ENCODE results near the gene KCNE4. TPM values are rescaled to one million over a fixed set of nuclear protein-coding genes. Genes with fewer than 3 reads are reported as not detected.

The KCNE4 gene
- total RNA-seq, 1 donor from 2014 or later, result 3.0 TPM

GRCh38 chr2:223037445-223037800, 14.6 kb upstream of the KCNE4 start:
- ATAC-seq (no peak), DNase-seq (no peak)
- intact Hi-C loops (cut with micrococcal nuclease), result no loop called here

- intact Hi-C loops (cut with micrococcal nuclease), result no loop called here
- DNase-seq (no peak), ATAC-seq (no peak)
Measured at GRCh38 chr2:223039618-223040017, 12.4 kb upstream of the KCNE4 start.

DNA sequence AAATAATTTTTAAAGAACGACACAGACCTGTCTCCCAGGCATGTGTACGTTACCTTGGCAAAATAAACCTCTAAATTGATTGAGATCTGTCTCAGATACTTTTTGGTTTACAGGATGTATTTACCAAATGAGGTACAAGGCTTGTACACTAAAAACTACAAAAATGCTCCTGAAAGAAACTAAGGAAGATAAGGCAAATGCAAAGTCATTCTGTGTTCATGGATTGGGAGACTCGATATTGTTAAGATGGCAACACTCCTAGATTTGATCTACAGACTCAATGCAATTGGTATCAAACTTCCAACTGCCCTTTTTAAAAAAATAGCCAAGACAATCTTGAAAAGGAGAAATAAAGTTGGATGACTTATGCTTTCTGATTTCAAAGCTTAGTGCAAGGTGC, 11.5 kb upstream of the KCNE4 start:
- DNase-seq (no peak), ATAC-seq (no peak)
- intact Hi-C loops (cut with micrococcal nuclease), result no loop called here

DNA sequence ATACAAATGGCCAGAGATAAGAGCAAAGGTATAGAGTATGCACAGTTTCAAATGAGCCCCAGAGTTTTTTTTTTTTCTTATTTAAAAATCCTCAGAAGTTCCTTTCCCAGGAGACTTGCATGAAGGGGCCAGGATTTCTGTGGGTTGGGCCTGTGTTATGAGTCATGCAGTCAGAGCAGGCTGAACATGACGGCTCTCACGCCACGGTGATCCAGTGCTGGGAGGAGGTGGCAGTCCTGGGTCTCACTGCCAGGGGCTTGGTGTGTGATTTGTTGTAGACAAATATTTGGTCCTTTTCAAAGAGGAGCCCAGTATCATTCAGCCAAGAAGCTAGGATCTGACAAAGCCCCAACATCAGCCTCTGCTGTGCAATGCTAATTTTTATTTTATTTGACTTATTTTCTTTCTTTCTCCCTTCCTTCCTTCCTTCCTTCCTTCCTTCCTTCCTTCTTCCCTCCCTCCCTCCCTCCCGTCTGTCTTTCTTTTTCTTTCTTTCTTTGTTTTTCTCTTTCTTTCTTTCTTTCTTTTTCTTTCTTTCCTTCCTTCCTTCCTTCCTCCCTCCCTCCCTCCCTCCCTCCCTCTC, 10.4 kb upstream of the KCNE4 start:
- intact Hi-C loops (cut with micrococcal nuclease), result no loop called here
- ATAC-seq (peak; percentile 97), DNase-seq (peak; percentile 76)

- DNase-seq, result no peak
- intact Hi-C loops (cut with micrococcal nuclease), result no loop called here
- no peak for ATAC-seq
Measured at GRCh38 chr2:223042284-223042683, 9.7 kb upstream of the KCNE4 start.

DNA sequence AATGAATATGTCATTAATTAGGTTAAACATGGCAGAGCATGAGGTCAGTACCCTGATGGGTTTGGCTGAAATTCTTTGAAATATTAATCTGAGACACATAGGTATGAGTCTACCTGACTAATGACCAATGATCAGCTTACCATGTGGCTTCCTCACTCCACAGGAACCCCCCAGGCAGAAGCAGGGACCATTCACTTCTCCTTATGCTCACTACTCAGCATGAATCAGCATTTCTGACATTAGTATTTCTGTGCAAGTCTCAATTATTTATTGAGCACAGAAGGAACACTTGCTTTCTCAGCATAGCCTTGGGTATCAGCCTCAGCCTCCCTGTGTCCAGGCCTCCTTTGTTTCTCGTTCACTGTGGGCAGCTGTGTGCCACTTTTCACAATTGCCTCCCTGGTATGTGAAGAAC, 9.3 kb upstream of the KCNE4 start:
- DNase-seq (no peak), ATAC-seq (no peak)
- intact Hi-C loops (cut with micrococcal nuclease), result no loop called here

- peak; percentile 12 for ATAC-seq
- intact Hi-C loops (cut with micrococcal nuclease), result no loop called here
- DNase-seq, result no peak
Measured at GRCh38 chr2:223043164-223043941, 8.6 kb upstream of the KCNE4 start.

DNA sequence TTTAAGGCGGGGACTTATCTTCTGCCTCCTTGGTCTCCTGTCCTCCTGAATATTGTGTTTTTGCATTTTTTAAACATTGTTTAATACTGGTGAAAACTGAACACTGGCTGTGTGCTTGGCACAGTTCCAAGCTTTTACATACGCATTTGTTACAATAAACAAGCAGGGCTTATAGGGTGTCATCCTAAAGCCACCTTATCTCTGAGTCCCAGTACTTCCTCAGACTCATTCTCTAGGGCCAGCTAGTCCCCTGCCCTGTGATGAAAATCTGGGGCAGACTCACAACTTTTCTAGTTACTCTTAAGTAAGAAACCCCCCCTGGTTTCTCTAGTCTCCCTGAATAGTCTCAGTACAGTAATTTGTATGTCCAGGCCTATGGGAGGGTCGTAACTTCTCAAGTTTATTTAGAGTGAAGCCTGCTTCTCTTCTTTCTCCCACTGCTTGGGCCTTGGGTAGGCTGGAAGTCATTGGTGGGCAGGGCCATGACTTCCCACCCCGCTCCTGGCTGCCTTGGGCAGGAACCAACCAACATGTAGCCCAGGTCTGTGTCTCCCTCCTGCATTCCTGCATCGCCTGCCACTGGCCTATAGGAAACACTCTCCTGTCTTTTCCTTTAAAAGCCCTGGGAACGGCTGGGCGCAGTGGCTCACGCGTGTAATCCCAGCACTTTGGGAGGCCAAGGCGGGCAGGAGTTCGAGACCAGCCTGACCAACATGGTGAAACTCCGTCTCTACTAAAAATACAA, 7.7 kb upstream of the KCNE4 start:
- DNase-seq (no peak), ATAC-seq (no peak)
- intact Hi-C loops (cut with micrococcal nuclease), result no loop called here

- intact Hi-C loops (cut with micrococcal nuclease), result no loop called here
- no peak for DNase-seq
- no peak for ATAC-seq
Measured at GRCh38 chr2:223044916-223045700, 6.9 kb upstream of the KCNE4 start.

DNA sequence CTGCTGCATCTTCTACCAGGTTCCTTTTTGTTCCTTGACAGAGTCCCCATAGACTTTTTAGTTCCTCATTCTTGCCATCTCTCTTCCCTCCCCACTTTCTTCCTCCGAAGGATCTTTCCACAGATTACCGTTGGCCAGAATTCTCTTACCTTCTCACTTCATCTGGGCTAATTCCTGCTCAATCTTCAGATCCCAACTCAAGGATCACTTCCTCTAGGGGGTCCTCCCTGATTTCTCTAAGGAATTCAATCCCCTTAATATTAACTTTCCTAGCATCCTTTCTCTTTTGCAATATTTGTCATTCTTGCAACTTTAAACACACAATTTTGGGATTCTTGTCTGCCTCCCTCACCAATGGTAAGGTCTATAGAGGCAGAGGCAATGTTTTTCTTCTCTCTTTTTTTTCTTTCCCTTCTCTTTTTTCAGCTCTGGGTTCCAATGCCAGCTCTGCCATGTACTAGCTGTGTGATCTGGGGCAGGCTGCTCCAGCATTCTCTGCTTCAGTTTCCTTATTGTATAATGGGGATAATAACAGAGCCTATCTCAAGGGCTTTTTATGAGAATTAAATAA, 5.4 kb upstream of the KCNE4 start:
- intact Hi-C loops (cut with micrococcal nuclease), result no loop called here
- DNase-seq (no peak), ATAC-seq (no peak)

DNA sequence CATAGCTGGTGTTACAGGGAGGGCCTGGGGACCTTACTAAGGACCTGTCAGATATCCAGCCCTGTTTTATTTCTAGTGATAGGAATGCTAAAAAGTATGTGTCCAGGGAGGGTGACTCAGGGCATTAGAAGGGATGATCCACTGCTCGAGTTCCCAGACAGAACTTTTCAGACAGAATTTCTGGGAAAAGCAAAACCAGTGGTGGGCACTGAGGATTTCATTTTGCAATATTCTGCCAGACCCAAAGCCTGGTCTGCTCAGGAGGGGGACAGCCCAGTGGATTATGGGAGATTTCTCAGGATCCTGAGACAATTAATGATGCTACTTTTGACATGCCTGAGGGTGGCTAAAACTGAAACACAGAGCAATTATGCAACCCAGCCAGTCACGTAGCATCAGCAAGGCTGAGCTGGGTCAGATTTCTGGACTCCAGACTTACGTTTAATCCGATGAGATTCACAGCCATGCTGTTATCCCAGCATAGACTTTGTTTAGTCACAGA, 4.7 kb upstream of the KCNE4 start:
- intact Hi-C loops (cut with micrococcal nuclease), result no loop called here

DNA sequence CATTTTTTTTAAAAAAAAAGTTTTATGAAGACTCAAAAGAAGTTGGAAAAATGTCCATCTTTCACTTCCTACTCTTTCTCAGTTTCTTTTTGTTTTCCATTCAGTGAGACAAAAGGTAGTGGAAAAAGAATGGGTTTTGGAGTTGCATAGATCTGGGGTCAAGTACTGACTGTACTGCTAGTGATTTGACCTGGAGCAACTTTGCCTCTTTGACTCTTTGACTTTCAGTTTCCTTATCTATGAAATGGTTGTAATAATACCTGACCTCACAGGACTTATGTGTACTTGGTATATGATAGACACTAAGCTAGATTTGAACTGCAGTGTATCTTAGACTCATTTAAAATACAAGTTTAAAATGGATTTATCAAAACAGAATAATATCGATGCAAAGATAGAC, 3.5 kb upstream of the KCNE4 start:
- ATAC-seq, result no peak
- intact Hi-C loops (cut with micrococcal nuclease), result no loop called here
- no peak for DNase-seq

More for the DNA sequence above, 4.7 kb upstream of the KCNE4 start:
- ATAC-seq (peak; percentile 72), DNase-seq (no peak)

DNA sequence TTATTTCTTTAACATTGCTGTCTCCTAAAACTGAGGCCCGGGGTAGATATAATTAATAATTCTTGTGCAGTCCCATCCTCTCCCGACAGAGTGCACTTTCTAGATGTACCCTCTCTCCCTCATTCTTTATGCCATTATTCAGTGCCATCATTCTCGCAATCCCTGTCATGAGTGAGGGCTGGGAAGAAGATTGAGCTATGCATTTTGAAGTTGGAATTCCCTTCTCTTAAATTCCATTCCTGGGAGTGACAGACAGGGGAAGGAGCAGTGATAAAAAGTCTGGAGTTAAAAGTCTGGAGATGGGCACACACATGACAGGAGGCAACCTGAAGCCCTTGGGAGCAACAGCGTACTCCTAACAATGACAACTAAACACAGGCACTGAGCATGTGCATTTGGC, 2.6 kb upstream of the KCNE4 start:
- DNase-seq (no peak), ATAC-seq (no peak)
- intact Hi-C loops (cut with micrococcal nuclease), result no loop called here

- DNase-seq (no peak), ATAC-seq (no peak)
- intact Hi-C loops (cut with micrococcal nuclease), result no loop called here
Measured at GRCh38 chr2:223050188-223050587, 1.8 kb upstream of the KCNE4 start.

GRCh38 chr2:223050900-223051504, 988 bp upstream of the KCNE4 start:
- no peak for ATAC-seq
- peak; percentile 26 for DNase-seq
- intact Hi-C loops (cut with micrococcal nuclease), result no loop called here

GRCh38 chr2:223052548-223053483, 826 bp downstream of the KCNE4 start:
- peak; percentile 40 for DNase-seq
- peak; percentile 5 for ATAC-seq
- intact Hi-C loops (cut with micrococcal nuclease), result no loop called here

GRCh38 chr2:223053484-223054192, 1.6 kb downstream of the KCNE4 start:
- DNase-seq, result peak; percentile 34
- intact Hi-C loops (cut with micrococcal nuclease), result no loop called here

More at GRCh38 chr2:223053484-223054192, 1.6 kb downstream of the KCNE4 start:
- ATAC-seq, result no peak

Measured in left ventricle myocardium superior (tissue), 1 donor.